ENCODE results near the gene ISOC2.

The ISOC2 gene

GRCh38 chr19:55476100-55476775, 14.8 kb upstream of the ISOC2 start, which contains the start of gene ZNF628:
Gene ZNF628, plus strand, starts transcription at chr19:55476617. Its CDS starts 3,294 bp downstream, at chr19:55479911.
- peak; percentile 97 for DNase-seq

DNA sequence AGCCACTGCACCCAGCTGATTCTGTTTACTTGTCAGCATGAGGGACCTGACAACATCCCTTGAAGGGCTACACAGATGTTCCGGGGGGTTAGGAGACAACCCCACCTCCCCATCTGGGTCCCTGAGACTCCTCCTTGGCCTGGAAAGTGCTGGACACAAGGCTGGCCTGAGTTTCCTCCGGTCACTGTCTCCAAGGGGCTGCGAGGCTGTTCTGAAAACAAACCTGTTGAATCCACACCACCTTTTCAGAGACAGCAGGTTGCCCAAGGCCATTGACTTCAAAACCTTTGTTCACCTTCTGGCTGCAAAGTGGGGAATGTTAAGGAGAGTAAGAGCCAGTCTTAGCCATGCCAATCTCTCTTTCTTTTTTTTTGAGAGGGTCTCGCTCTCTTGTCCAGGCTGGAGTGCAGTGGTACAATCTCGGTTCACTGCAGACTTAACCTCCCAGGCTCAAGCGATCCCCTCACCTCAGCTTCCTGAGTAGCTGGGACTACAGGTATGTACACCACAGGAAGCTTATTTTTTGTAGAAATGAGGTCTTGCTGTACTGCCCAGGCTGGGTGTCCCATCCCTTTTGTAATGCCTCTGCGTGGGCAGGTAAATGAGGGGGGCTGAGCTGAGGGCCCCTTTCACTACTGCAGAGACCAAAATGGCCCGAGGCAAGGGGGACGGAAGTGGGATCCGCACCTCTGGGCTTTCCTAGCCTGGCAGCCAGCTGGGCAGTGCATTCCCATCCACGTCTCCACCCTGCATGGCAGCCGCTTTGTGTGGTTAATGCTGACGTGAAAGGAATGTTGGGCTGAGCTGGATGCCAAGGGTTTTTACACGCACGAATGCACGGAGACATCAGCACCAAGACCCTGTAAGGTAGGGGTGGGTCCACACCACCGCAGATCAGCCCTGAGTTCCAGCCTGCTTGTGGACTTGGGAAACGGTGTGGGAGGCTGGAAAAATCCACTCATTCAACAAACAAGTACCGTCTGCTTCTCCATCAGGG, 13.1 kb upstream of the ISOC2 start:
- DNase-seq, result no peak

GRCh38 chr19:55473225-55474012, 12.0 kb upstream of the ISOC2 start:
- no peak for DNase-seq

- no peak for DNase-seq
These were observed 11.0 kb upstream of the ISOC2 start for GRCh38 chr19:55472463-55472862.

GRCh38 chr19:55471266-55471665, 9.8 kb upstream of the ISOC2 start:
- DNase-seq, result no peak

GRCh38 chr19:55468054-55468393, 6.6 kb upstream of the ISOC2 start:
- DNase-seq, result no peak

DNA sequence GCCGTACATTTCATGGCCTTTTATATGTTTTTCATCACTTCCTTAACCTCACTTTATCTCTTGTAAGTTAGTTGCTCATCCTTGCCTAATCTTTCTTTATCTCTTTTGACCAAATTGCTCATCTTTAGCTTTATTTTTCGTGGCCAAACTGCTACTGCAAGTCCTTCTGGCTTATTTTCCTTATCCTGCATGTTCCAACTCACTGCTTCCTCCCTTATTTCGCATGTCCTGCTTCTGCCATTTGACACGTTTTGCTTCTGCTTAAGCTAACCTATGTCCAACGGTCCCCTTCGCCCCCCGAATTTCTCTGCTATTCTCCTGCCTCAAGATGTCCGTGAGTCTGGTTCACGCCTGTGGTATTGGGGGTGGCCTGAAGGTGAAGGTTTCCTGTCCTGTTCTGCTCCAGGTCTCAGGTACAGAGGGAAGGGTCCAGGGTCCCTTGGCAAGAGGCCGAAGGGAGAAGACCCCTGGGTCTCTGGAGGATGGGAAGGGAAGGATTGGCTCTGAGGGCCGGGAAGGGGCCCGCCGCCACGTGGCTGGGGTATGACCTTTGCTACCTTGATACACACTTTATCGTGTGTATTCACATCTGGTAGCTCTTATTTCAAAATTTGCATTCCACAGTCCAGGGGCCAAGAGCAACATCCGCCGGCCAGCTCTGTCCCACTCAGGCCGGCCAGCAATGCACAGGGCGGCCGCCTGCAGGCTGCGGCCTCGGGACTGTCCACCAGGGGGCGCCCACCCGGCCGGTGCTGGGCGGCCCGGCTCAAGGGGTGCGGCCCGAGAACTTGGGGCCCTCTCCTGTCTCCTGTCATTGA, 6.0 kb upstream of the ISOC2 start:
- DNase-seq, result peak; percentile 54

DNA sequence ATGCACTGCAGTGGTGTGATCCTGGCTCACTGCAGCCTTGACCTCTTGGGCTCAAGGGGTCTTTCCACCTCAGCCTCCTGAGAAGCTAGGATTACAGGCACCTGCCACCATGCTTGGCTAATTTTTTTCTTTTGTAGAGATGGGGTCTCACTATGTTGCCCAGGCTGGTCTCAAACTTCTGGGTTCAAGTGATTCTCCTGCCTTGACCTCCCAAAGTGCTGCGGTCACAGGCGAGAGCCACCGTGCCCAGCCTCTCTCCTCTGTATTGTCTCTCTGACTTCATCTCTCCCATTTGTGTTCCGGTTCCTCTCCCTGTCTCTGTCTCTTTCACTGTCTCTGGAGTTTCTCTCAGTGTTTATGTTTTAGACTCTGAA, 4.8 kb upstream of the ISOC2 start:
- DNase-seq, result no peak

DNA sequence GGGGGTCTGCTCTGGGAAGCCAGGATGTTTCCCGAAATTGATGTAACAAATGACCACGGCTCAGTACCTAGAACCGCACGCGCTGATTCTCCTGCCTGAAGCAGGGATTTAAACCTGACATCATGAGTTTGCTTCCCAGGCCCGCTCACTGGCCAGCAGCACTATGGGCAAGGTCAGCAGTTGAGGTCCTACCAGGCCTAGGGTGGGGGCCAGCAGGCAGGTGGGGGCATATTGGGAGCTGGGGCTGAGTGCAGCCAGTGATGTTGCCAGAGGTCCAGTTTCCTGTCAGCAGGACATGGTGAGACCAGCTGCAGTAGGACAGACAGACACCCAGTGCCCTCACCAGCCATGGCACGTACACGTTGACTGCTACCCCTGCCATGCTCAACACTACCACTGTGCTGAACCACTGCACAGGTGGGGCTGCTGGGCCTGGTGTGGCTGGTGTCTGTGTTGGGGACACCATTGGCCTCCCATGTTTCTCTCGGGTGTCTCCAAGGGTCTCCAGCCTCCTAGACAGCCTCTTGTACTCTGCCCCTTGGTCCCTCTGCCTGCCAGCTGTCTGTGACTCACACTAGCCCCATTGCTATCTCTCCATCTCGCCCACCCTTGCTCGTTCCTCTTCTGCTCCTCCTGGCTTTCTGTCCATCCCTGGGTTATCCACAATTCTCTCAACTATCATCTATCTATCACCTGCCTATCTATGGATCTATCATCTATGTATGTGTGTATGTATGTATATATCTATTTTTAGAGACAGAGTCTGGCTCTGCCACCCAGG, 4.2 kb upstream of the ISOC2 start:
- DNase-seq, result no peak

GRCh38 chr19:55464662-55465054, 3.2 kb upstream of the ISOC2 start, which contains the start of gene C19orf85:
Gene C19orf85, minus strand, starts transcription at chr19:55464751. Its CDS starts 197 bp downstream, at chr19:55464554.
- DNase-seq, result no peak

- DNase-seq, result no peak
These were observed 2.7 kb upstream of the ISOC2 start for GRCh38 chr19:55464039-55464661.

GRCh38 chr19:55463583-55464031, 2.2 kb upstream of the ISOC2 start:
- DNase-seq, result no peak

DNA sequence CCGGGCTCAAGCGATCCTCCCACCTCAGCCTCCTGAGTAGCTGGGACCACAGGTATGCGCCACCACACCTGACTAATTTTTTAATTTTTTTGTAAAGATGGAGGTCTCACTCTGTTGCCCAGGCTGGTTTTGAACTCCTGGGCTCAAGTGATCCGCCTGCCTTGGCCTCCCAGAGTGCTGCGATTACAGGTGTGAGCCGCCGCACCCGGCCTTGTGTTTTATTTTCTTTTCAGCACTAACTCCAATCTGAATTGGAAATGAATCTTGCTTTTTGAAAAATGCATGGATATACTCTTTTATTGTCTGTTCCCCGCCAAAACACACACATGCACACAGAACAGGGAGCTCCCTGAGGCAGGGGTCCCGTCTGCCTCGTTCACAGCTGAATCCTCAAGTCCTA, 1.3 kb upstream of the ISOC2 start:
- DNase-seq, result no peak

DNA sequence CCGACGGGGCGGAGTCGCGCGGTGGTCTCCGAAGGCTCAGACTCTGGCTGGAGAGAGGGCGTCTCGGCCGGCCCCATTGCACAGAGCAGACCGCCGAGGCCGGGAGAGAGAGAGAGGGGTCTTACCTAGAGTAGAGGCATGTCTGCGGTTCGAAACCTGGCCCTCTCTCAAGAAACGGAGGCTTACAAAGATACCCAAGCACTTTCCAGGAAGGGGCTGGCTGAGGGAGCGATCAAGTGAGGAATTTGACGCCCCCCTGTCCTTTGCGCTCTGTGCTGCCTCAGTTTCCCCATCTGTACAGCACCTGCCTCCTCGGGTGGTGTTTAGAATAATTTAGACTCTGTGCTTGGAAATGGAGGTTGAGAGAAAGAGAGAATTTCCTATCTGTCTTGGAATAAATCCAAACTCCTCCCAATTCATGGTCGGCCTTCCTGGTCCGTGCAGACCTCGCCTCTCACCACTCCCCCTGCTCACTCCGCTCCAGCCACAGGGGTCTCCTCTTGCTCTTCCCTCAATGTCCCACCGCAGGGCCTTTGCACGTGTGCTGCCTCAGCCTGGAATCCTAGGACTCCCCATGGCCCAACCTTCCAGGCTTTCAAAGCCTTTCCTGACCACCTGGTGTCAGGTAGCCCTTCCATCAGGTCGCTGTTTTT, 658 bp upstream of the ISOC2 start:
- no peak for DNase-seq

- no peak for DNase-seq
These were observed 678 bp downstream of the ISOC2 start for GRCh38 chr19:55460670-55461258.

DNA sequence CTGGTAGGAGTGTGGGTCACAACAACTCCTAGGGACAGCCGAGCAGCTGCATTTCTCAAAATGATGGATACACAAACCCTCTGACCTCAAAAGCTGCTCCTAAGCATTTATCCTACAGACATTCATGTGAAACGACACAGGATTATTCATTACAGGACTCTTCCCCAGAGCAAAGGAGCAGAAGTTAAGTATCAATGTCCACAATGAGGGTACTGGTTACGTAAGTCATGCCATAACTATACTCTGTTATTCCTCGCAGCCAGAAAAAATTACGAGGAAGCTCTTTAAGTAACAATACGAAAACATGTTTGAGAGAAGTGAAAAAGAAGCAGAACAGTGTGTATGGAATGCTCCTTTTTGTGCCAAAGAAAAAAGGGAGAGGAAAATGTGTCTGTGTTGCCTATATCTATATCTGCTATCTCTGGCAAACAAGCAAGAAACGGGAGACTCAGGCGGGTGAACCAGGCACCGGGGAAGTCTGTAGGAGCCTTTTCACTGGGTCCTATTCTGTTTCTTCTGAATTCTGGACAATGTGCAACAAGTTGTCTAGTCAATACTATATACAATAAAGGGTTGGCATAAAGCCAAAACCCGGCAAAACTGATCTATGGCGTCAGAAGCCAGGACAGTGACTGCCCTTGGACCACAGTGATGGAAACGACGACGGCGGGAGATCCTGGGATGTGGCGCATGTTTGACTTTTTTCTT, 1.3 kb downstream of the ISOC2 start:
- no peak for DNase-seq

GRCh38 chr19:55459551-55459949, 1.9 kb downstream of the ISOC2 start:
- no peak for DNase-seq

- DNase-seq, result no peak
These were observed 3.6 kb downstream of the ISOC2 start for GRCh38 chr19:55457683-55458457.
